Measurements from ENCODE around the gene PKD2.
"Not testable (repeated sequence)": the region's sequence is repeated elsewhere in the genome, so short reads cannot be mapped to it uniquely, and the experiment has no call there.

The PKD2 gene

DNA sequence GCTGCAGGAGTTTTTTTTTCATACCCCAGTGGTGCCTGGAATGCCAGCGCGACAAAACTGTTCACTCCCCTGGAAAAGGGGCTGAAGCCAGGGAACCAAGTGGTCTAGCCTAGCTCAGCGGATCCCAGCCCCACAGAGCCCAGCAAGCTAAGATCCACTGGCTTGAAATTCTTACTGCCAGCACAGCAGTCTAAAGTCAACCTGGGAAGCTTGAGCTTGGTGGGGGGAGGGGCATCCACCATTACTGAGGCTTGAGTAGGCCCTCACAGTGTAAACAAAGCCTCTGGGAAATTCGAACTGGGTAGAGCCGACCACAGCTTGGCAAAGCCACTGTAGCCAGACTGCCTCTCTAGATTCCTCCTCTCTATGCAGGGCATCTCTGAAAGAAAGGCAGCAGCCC, 114.8 kb downstream of the PKD2 start:
- not testable (repeated sequence) for DNase-seq
